ENCODE results near the gene RFTN1.
A peak's percentile ranks its signal among the peaks of the same experiment; 100 is the strongest.

The RFTN1 gene

DNA sequence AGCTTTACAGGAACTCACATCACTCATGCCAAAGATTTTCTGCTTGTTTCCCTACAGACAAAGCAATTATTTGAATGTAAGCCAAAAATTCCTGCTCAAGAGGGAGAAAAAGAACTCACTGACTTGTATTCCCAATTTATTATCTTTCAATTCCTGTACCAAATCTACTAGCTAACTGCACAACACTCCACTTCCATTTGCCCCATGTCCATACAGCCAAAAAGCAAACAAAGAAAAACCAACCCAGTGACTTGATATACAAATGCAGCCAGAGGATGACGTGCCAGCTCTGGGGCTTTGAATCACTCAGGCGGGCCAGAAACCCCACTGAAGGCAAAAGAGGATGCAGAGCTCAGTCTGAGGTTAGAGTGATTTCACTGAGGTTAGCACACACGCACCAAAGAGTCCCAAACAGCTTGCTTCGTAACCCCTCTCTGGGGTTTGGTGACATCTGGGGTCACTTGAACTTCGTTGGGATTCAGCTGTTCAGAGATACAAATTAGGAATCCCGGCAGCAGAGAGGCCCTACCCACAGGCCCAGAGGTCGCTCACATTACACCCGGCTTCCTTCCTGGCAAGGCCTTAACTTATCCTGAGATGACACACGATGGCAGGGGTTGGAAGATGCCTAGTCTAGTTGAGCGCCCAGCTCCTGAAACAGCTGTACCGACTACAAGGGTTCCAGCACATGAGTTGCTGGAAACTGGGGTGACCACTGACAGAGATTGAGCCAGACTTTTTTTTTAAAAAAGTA is 1.6 kb downstream of the RFTN1 start:
- H3K4me2 ChIP-seq (ENCODE audit: low read depth, low read length, poor library complexity, severe bottlenecking): peak overlapping the region; percentile 98
- peaks cover 87% of the 10 kb centered on the region for H3K4me1 ChIP-seq (ENCODE audit: insufficient read depth, low read length, poor library complexity, severe bottlenecking)
- no peaks in the 10 kb centered on the region for H3K27me3 ChIP-seq (ENCODE audit: insufficient read depth, low read length, poor library complexity, severe bottlenecking)
- H3K79me2 ChIP-seq (ENCODE audit: insufficient read depth, low read length): peaks cover 80% of the 10 kb centered on the region
- TF ChIP-seq CTCF (conservative IDR thresholded peaks at IDR 0.05; ENCODE audit: low read length) (no peak; the same call in 1 of the 2 replicates), EZH2phosphoT487 (IDR thresholded peaks at IDR 0.05; ENCODE audit: borderline replicate concordance) (no peak)
- peaks cover 44% of the 10 kb centered on the region for H4K20me1 ChIP-seq (ENCODE audit: insufficient read depth, low read length, poor library complexity, severe bottlenecking)
- H3K9ac ChIP-seq (ENCODE audit: low read depth, low read length, poor library complexity, severe bottlenecking): peak overlapping the region; percentile 95
- no peaks in the 10 kb centered on the region for H3K9me2 ChIP-seq (replicated peaks; ENCODE audit: low read depth, low read length)
- H3K9me3 ChIP-seq (ENCODE audit: insufficient read depth, low read depth, low read length): no peaks in the 10 kb centered on the region
- H3K36me3 ChIP-seq (ENCODE audit: insufficient read depth, low read length): no peaks in the 10 kb centered on the region
- H3F3A ChIP-seq (ENCODE audit: low read depth): peaks cover 15% of the 10 kb centered on the region
- H2AFZ ChIP-seq (ENCODE audit: low read length): no peak overlapping the region
- peak overlapping the region; percentile 83 for H3K4me3 ChIP-seq (ENCODE audit: low read length, poor library complexity, severe bottlenecking)

GRCh38 chr3:16510620-16511319 is 2.7 kb downstream of the RFTN1 start:
- H4K20me1 ChIP-seq (ENCODE audit: insufficient read depth, low read length, poor library complexity, severe bottlenecking): peaks cover 55% of the 10 kb centered on the region
- no peaks in the 10 kb centered on the region for H3K9me3 ChIP-seq (ENCODE audit: insufficient read depth, low read depth, low read length)
- no peak overlapping the region for H2AFZ ChIP-seq (ENCODE audit: low read length)
- H3F3A ChIP-seq (ENCODE audit: low read depth): peaks cover 8% of the 10 kb centered on the region; the same call in 1 of the 2 replicates
- TF ChIP-seq EZH2phosphoT487 (IDR thresholded peaks at IDR 0.05; ENCODE audit: borderline replicate concordance): no peak
- TF ChIP-seq CTCF (conservative IDR thresholded peaks at IDR 0.05; ENCODE audit: low read length): no peak
- H3K4me2 ChIP-seq (ENCODE audit: low read depth, low read length, poor library complexity, severe bottlenecking): peak overlapping the region; percentile 98
- peak overlapping the region; percentile 95 for H3K9ac ChIP-seq (ENCODE audit: low read depth, low read length, poor library complexity, severe bottlenecking)
- peak overlapping the region; percentile 83 for H3K4me3 ChIP-seq (ENCODE audit: low read length, poor library complexity, severe bottlenecking)
- no peaks in the 10 kb centered on the region for H3K9me2 ChIP-seq (replicated peaks; ENCODE audit: low read depth, low read length)
- peaks cover 91% of the 10 kb centered on the region for H3K79me2 ChIP-seq (ENCODE audit: insufficient read depth, low read length)
- no peaks in the 10 kb centered on the region for H3K27me3 ChIP-seq (ENCODE audit: insufficient read depth, low read length, poor library complexity, severe bottlenecking)
- 0 out of 2 replicates have a peak, but pooled peaks cover 2% of the 10 kb centered on the region for H3K36me3 ChIP-seq (ENCODE audit: insufficient read depth, low read length)
- H3K4me1 ChIP-seq (ENCODE audit: insufficient read depth, low read length, poor library complexity, severe bottlenecking): peaks cover 87% of the 10 kb centered on the region

- peaks cover 57% of the 10 kb centered on the region for H4K20me1 ChIP-seq (ENCODE audit: insufficient read depth, low read length, poor library complexity, severe bottlenecking)
- peaks cover 9% of the 10 kb centered on the region; the same call in 1 of the 2 replicates for H3K36me3 ChIP-seq (ENCODE audit: insufficient read depth, low read length)
- H3K4me3 ChIP-seq (ENCODE audit: low read length, poor library complexity, severe bottlenecking): peak overlapping the region; percentile 83
- no peak overlapping the region for H2AFZ ChIP-seq (ENCODE audit: low read length)
- peak overlapping the region; percentile 95 for H3K9ac ChIP-seq (ENCODE audit: low read depth, low read length, poor library complexity, severe bottlenecking)
- H3K79me2 ChIP-seq (ENCODE audit: insufficient read depth, low read length): peaks cover 92% of the 10 kb centered on the region
- TF ChIP-seq EZH2phosphoT487 (IDR thresholded peaks at IDR 0.05; ENCODE audit: borderline replicate concordance) (no peak), CTCF (conservative IDR thresholded peaks at IDR 0.05; ENCODE audit: low read length) (no peak)
- no peaks in the 10 kb centered on the region for H3K27me3 ChIP-seq (ENCODE audit: insufficient read depth, low read length, poor library complexity, severe bottlenecking)
- H3K9me2 ChIP-seq (replicated peaks; ENCODE audit: low read depth, low read length): no peaks in the 10 kb centered on the region
- H3K9me3 ChIP-seq (ENCODE audit: insufficient read depth, low read depth, low read length): no peaks in the 10 kb centered on the region
- H3K4me2 ChIP-seq (ENCODE audit: low read depth, low read length, poor library complexity, severe bottlenecking): peak overlapping the region; percentile 98
- peaks cover 8% of the 10 kb centered on the region; the same call in 1 of the 2 replicates for H3F3A ChIP-seq (ENCODE audit: low read depth)
- peaks cover 83% of the 10 kb centered on the region for H3K4me1 ChIP-seq (ENCODE audit: insufficient read depth, low read length, poor library complexity, severe bottlenecking)
Measured at GRCh38 chr3:16509721-16510619, 3.5 kb downstream of the RFTN1 start.

Data from Loucy (cell line).